HepG2 (cell line): ENCODE results near the gene HERC4. TPM values are rescaled to one million over a fixed set of nuclear protein-coding genes. Genes with fewer than 3 reads are reported as not detected.

Experiments
- ATAC-seq: fragments of 200-7000 bp; cut with Tn5 transposase; 3 replicates; pipeline ENCODE4 v1.9.1; 2020; ENCODE audit warnings: mild to moderate bottlenecking, moderate library complexity
- BruUV-seq: library from RNA; stranded (reverse); fragments of 400-500 nt; replicated peaks from 2 replicates; lab custom pipeline; 2021; lab: Mats Ljungman, UMichigan
- CTCF ChIA-PET: fragments of 300-600 bp; formaldehyde crosslinking; extraction: SDS; loops from one replicate; lab custom pipeline; 2021; ENCODE audit warnings: low total read pairs, inconsistent platforms, low intra/inter-chr PET ratio; lab: Yijun Ruan, JAX
- POLR2A ChIA-PET: fragments of 350-600 bp; sonication (Branson Sonifier 250); formaldehyde crosslinking; loops from one replicate; lab custom pipeline; 2020; ENCODE audit warnings: antibody characterized with exemption, inconsistent platforms; lab: Yijun Ruan, JAX
- DNase-seq: peaks from one replicate; pipeline ENCODE4 v3.0.0-alpha.2; 2015; ENCODE audit warnings: low spot score
- FAIRE-seq: peaks from 3 replicates; lab custom pipeline; 2011; peaks lifted over from hg19 to GRCh38; lab: Jason Lieb, UNC
- H2AFZ ChIP-seq: one replicate; pipeline ENCODE4 v1.6.1; 2011; ENCODE audit warnings: low read length, inconsistent platforms
- H3K27ac ChIP-seq: fragments of 300-600 bp; 3 replicates; pipeline ENCODE4 v1.8.0; 2011; ENCODE audit warnings: mixed run types, mild to moderate bottlenecking, mixed read lengths, low read length, inconsistent platforms; ENCODE audit not compliant: insufficient read depth; ENCODE audit errors: extremely low read length
- H3K27me3 ChIP-seq, 2 experiments: fragments of 200-600 bp in 1 of 2; 2 replicates in 1 of 2; 3 replicates in 1 of 2; pipeline versions ENCODE4 v1.6.0 to v1.8.0; 2011; ENCODE audit warnings: low read length in 2 of 2, mild to moderate bottlenecking in 2 of 2, moderate library complexity in 2 of 2, inconsistent platforms in 1 of 2; ENCODE audit not compliant: insufficient read depth in 2 of 2, control insufficient read depth in 1 of 2
- H3K36me3 ChIP-seq, 2 experiments: fragments of 200-600 bp in 1 of 2; replicated peaks in 1 of 2; 2 replicates in 1 of 2; 3 replicates in 1 of 2; pipeline versions ENCODE4 v1.5.1 to v1.8.0; 2011; ENCODE audit warnings: low read length in 2 of 2, inconsistent platforms in 1 of 2; ENCODE audit not compliant: insufficient read depth in 2 of 2, control insufficient read depth in 1 of 2
- H3K4me1 ChIP-seq: 2 replicates; pipeline ENCODE4 v1.5.1; 2012; ENCODE audit warnings: low read length, inconsistent platforms; ENCODE audit not compliant: insufficient read depth
- H3K4me2 ChIP-seq: 2 replicates; pipeline ENCODE4 v1.6.0; 2011; ENCODE audit warnings: low read depth, low read length, inconsistent platforms
- H3K4me3 ChIP-seq, 3 experiments: fragments of 200-600 bp in 1 of 3; sonication (generic), shearing (Covaris generic) in 1 of 3; replicated peaks in 1 of 3; 2 replicates each; pipeline ENCODE4 v1.5.1; 2011 to 2016; ENCODE audit warnings: low read length in 3 of 3, inconsistent platforms in 2 of 3, low read depth in 2 of 3, mild to moderate bottlenecking in 2 of 3, control low read depth in 1 of 3, mixed read lengths in 1 of 3; ENCODE audit not compliant: insufficient read depth in 1 of 3
- H3K79me2 ChIP-seq: one replicate; pipeline ENCODE4 v1.6.1; 2011; ENCODE audit warnings: low read length, inconsistent platforms; ENCODE audit not compliant: insufficient read depth
- H3K9ac ChIP-seq: 2 replicates; pipeline ENCODE4 v1.6.0; 2011; ENCODE audit warnings: mild to moderate bottlenecking, low read depth, low read length, inconsistent platforms; ENCODE audit not compliant: insufficient read depth
- H3K9me3 ChIP-seq: 2 replicates; pipeline ENCODE4 v1.5.1; 2012; ENCODE audit warnings: mild to moderate bottlenecking, low read length
- H4K20me1 ChIP-seq: 2 replicates; pipeline ENCODE4 v1.6.0; 2011; ENCODE audit warnings: inconsistent platforms, mild to moderate bottlenecking, low read length, moderate library complexity; ENCODE audit not compliant: insufficient read depth
- ARNT2 ChIP-seq: sonication (generic); formaldehyde crosslinking; IDR thresholded peaks from 2 replicates; pipeline ENCODE4 v1.8.0; 2022; ENCODE audit warnings: mild to moderate bottlenecking, low read depth, missing genetic modification reagents, moderate library complexity
- CBX2 ChIP-seq, 2 experiments: fragments of 200-600 bp in 1 of 2; sonication (generic); formaldehyde crosslinking in 1 of 2; IDR thresholded peaks; 2 replicates each; pipeline versions ENCODE4 v1.7.0 to v1.8.1; 2018 to 2022; ENCODE audit warnings: low read depth in 2 of 2, low read length in 1 of 2, mild to moderate bottlenecking in 1 of 2, missing genetic modification reagents in 1 of 2
- CEBPB ChIP-seq: IDR thresholded peaks from 2 replicates; pipeline ENCODE4 v1.6.1; 2011; ENCODE audit warnings: low read depth, low read length, improper control_type of control experiment, borderline replicate concordance
- DMTF1 ChIP-seq: sonication (generic); formaldehyde crosslinking; IDR thresholded peaks from 2 replicates; pipeline ENCODE4 v1.4.0; 2020; ENCODE audit warnings: mild to moderate bottlenecking, missing genetic modification reagents
- HNRNPL ChIP-seq: fragments of 200-400 bp; formaldehyde crosslinking; IDR thresholded peaks from 2 replicates; pipeline ENCODE4 v1.6.1; 2017; ENCODE audit warnings: mild to moderate bottlenecking, low read depth, low read length
- PITX1 ChIP-seq: sonication (generic); formaldehyde crosslinking; IDR thresholded peaks from 2 replicates; pipeline ENCODE4 v1.5.1; 2020; ENCODE audit warnings: mild to moderate bottlenecking, missing genetic modification reagents
- SRSF9 ChIP-seq: fragments of 200-400 bp; formaldehyde crosslinking; IDR thresholded peaks from 2 replicates; pipeline ENCODE4 v1.6.1; 2018; ENCODE audit warnings: borderline replicate concordance, mild to moderate bottlenecking, low read depth, low read length; ENCODE audit not compliant: insufficient read depth, poor library complexity, severe bottlenecking
- THRA ChIP-seq: sonication (generic); formaldehyde crosslinking; IDR thresholded peaks from 2 replicates; pipeline ENCODE4 v1.4.0; 2020; ENCODE audit warnings: missing genetic modification reagents, borderline replicate concordance
- U2AF1 ChIP-seq: fragments of 200-400 bp; formaldehyde crosslinking; optimal IDR thresholded peaks from 2 replicates; pipeline ENCODE3; 2017; ENCODE audit warnings: mild to moderate bottlenecking, low read depth, low read length
- ZC3H4 ChIP-seq: sonication (generic); formaldehyde crosslinking; IDR thresholded peaks from 2 replicates; pipeline ENCODE4 v1.4.0; 2020; ENCODE audit warnings: missing genetic modification reagents, borderline replicate concordance
- ZNF607 ChIP-seq: sonication (generic); formaldehyde crosslinking; IDR thresholded peaks from 2 replicates; pipeline ENCODE4 v1.5.1; 2020; ENCODE audit warnings: missing genetic modification reagents, mild to moderate bottlenecking, borderline replicate concordance
- ZNF691 ChIP-seq: sonication (generic); formaldehyde crosslinking; IDR thresholded peaks from 2 replicates; pipeline ENCODE4 v1.4.0; 2020; ENCODE audit warnings: missing genetic modification reagents, low read depth, mild to moderate bottlenecking, borderline replicate concordance
- ZNF768 ChIP-seq: sonication (generic); formaldehyde crosslinking; IDR thresholded peaks from 2 replicates; pipeline ENCODE4 v1.4.0; 2020; ENCODE audit warnings: missing genetic modification reagents
- whole genome bisulfite sequencing: methylation state at CpG from one replicate; pipeline ENCODE4 v1.1.6; 2017; ENCODE audit warnings: low lambda C conversion rate; 5-methylcytosine and 5-hydroxymethylcytosine counted together
- in situ Hi-C: cut with HindIII; loops from 2 replicates; pipeline ENCODE4 v1.10.0; 2017; ENCODE audit warnings: low pct_unique_long_range_greater_than_20kb; ENCODE audit not compliant: extremely low pct_ligation_motif_present
- intact Hi-C: fragments of 100-400 bp; cut with micrococcal nuclease; formaldehyde crosslinking; loops from one replicate; pipeline ENCODE4 v1.10.0; 2022; ENCODE audit not compliant: unreplicated experiment
- polyA plus RNA-seq, 8 experiments: library from polyadenylated mRNA; depleted of rRNA in 3 of 8; stranded (reverse) in 7 of 8; unstranded in 1 of 8; fragments of >200 nt; fragmentation: Illumina TruSeq in 4 of 8; extraction: Trizol in 4 of 8; gene quantifications; 2 replicates each; pipeline versions ENCODE4 v1.2.1 to v1.2.3, GENCODE V29; 2011 to 2016; ENCODE audit warnings: low read depth in 4 of 8, missing spikeins in 1 of 8, mixed read lengths in 1 of 8; ENCODE audit not compliant: insufficient read depth in 1 of 8
- total RNA-seq, 5 experiments: library from RNA; depleted of rRNA; stranded (reverse); fragments of >200 nt; fragmentation: Illumina TruSeq; extraction: Trizol; gene quantifications; 2 replicates each; pipeline ENCODE4 v1.2.3, GENCODE V29; 2016; ENCODE audit warnings: low read depth in 1 of 5

Gene HERC4
- total and polyA plus RNA-seq, 2 of the 13 experiments (the other 11 are each of a cell fraction or from before 2014, with no cell fraction given): 9.8 to 20.2 TPM

GRCh38 chr10:67959839-67960476 lies 115.1 kb downstream of the HERC4 start (continued):
- no peak for TF ChIP-seq ZNF768 (CRISPR knock-in tag)
- TF ChIP-seq CBX2 (IDR thresholded peaks at IDR 0.05; ENCODE audit: low read depth, low read length): no peak
- TF ChIP-seq CBX2 (CRISPR knock-in tag; IDR thresholded peaks at IDR 0.05; ENCODE audit: low read depth): no peak
- no peak for TF ChIP-seq HNRNPL
- no peak for TF ChIP-seq ARNT2 (CRISPR knock-in tag)

- H3K4me2 ChIP-seq: no peak overlapping the region
- WGBS: 98% methylated on average over 6 of the region's 6 CpGs
- no peak overlapping the region for H3K4me3 ChIP-seq
- peaks cover 0 to 2% of the 10 kb centered on the region in 2 experiments; a peak in 1 of 5 replicates for H3K36me3 ChIP-seq
- no peaks in the 10 kb centered on the region for H4K20me1 ChIP-seq
- ChIA-PET CTCF (no interaction called here), POLR2A (no interaction called here)
- no peak for DNase-seq
- in situ Hi-C loops: no loop called here
- no peaks in the 10 kb centered on the region for H3K27me3 ChIP-seq
- no peak for ATAC-seq
- no peak overlapping the region for H3K9ac ChIP-seq
- peaks cover 10% of the 10 kb centered on the region for H3K4me1 ChIP-seq
- H3K79me2 ChIP-seq: no peaks in the 10 kb centered on the region
- intact Hi-C loops: no loop called here
- no TSS peak for BruUV-seq
- no peak for FAIRE-seq
- TF ChIP-seq THRA (no peak), SRSF9 (no peak), U2AF1 (no peak), PITX1 (CRISPR knock-in tag) (no peak), CEBPB (no peak), ZC3H4 (CRISPR knock-in tag) (no peak), DMTF1 (CRISPR knock-in tag) (no peak), ZNF607 (CRISPR knock-in tag) (no peak), ZNF691 (CRISPR knock-in tag) (no peak)
- H3K27ac ChIP-seq: no peak overlapping the region
- no peaks in the 10 kb centered on the region for H3K9me3 ChIP-seq
- no peak overlapping the region for H2AFZ ChIP-seq
Observed at GRCh38 chr10:67955614-67956013, 119.5 kb downstream of the HERC4 start.
